PC-9 (cell line): ENCODE data around the gene MMP19.

Experiments
- CTCF ChIP-seq: fragments of 200-600 bp; sonication (generic); conservative IDR thresholded peaks from 2 replicates; pipeline ENCODE4 v1.6.1; 2017; ENCODE audit warnings: mixed run types, antibody characterized with exemption, mild to moderate bottlenecking, moderate library complexity
- EZH2 ChIP-seq: fragments of 200-600 bp; sonication (generic); IDR thresholded peaks from 2 replicates; pipeline ENCODE4 v1.8.0; 2017; ENCODE audit warnings: antibody characterized with exemption, low read depth

DNA sequence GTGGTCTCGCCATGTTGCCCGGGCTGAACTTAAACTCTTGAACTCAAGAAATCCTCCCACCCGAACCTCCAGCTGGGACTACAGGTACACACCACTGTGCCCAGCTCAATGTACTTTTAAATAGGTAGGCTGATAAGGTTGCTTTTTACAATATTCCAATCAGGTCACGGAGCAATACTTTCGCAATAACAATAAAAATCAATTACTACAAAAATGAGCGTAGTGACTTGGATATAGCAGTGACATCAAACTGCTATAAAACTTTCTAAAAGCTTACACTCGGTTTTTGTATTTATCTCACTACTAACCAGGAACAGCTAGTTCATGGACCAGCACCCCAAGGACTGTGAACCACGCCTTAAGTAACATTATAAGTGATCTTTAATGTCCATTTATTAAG is 35.8 kb downstream of the MMP19 start:
- TF ChIP-seq CTCF = no peak
- TF ChIP-seq EZH2 = no peak
